CD4-positive, alpha-beta T cell treated with Interleukin-12 subunit alpha and Interleukin-12 subunit beta, for 1 hour (primary cell): ENCODE measurements around the gene SRMS.

Experiments used
- DNase-seq: peaks from one replicate; pipeline ENCODE4 v3.0.0-alpha.2; 2020

Gene SRMS

DNA sequence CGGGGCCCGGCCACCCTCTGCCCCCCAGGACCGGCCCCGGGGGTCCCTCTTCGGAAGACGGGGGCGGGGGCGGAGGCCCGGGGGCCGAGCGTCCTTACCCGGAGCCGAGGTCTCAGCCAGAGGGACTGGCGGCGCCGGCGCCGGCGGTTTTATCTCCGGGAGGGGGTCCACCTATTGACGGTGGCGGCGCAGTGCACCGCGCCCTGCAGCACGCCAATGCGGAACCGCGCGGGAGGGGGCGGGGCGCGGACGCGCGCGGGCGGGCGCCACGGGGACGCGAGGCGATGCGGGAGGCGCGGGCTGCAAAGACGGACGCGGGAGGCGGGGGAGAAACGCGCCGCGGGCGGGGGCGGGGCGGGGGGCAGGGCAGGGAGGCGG lies 48.6 kb downstream of the SRMS start, which contains the start of gene EEF1A2:
Gene EEF1A2 (minus strand): TSS at position 124 of the 378 bp plus-strand sequence. CDS start 1,320 bp downstream, outside the sequence.
- DNase-seq: peak; percentile 67

- no peak for DNase-seq
Observed at GRCh38 chr20:63497946-63498935, 49.3 kb downstream of the SRMS start.

- no peak for DNase-seq
Observed at GRCh38 chr20:63497138-63497945, 50.2 kb downstream of the SRMS start.

DNA sequence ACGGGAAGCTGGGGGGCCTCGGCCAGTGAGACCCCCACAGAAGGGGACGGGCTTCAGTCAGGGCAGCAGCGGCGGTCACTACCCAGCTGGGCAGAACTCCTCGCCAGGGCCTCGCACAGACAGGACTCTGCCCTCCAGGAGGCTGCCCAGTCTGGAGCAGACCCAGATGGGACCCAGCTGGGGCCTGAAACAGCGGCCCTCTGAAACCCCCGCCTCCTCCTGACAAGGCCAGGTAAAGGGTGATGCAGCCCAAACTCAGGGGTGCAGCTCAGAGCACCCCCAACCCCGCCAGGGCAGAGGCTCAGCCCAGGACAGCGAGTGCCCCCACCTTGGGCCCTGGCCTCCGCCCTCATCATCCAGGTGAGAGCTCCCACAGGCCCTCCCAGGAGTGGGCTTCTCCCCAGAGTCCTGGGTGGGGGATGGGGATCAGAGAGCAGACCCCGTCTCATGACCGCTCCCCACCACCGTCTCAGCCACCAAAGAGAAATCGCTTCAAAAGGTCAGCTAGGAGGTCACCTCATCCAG lies 50.9 kb downstream of the SRMS start:
- DNase-seq: no peak

GRCh38 chr20:63495741-63496595 lies 51.6 kb downstream of the SRMS start:
- DNase-seq: peak; percentile 78

DNA sequence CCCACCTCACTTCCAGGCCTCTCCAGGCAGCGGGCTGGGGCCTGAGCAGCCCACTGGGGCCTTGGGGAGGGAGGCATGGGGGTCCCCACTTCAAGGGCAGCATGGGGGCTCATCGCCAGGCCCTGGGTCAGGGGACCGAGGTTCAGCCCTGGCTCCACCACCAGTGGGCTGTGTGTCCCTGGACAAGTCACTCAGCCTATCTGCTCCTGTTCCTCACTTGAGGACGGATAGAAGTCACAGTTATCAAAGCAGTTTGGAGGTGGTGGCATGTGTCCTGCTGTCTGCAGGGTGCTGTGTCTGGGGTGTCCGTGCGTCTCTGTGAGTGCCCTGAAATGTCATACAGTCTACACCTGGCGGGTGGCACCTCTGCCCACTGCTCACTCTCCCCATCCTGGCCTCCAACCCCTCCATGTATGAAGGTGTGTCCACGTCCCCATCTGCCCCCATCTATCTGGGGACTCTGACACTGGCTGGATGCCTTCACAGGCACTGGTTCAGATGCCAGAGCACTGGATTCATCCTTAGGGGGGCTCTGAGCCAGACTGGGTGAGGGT lies 52.3 kb downstream of the SRMS start:
- no peak for DNase-seq

DNA sequence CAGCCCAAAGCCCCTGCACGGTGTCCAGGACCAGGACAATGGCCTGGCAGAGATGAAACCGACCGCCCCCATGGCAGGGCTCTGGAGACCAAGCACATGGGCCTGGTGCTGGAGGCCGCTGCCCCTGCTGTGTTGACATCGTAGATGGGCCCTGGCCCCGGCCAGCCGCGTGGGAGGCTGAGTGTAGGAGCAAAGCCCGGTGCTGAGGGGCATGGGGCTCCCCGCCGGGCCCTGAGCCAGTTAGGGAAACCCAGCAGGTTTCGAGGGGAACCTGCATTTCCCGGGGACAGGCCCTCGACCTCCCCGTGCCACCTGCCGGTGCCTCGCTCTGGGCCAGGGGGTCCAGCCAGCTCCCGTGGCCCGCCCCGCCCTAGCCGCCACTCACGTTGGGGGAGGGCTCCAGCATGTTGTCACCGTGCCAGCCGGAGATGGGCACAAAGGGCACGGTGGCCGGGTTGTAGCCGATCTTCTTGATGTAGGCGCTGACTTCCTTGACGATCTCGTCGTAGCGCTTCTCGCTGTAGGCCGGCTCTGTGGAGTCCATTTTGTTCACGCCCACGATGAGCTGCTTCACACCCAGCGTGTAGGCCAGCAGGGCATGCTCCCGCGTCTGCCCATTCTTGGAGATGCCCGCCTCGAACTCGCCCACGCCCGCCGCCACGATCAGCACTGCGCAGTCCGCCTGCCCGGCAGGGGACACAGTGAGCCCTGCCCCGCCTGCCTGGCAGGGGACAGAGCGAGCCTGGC lies 53.0 kb downstream of the SRMS start:
- no peak for DNase-seq

GRCh38 chr20:63494084-63494419 lies 53.5 kb downstream of the SRMS start:
- no peak for DNase-seq

DNA sequence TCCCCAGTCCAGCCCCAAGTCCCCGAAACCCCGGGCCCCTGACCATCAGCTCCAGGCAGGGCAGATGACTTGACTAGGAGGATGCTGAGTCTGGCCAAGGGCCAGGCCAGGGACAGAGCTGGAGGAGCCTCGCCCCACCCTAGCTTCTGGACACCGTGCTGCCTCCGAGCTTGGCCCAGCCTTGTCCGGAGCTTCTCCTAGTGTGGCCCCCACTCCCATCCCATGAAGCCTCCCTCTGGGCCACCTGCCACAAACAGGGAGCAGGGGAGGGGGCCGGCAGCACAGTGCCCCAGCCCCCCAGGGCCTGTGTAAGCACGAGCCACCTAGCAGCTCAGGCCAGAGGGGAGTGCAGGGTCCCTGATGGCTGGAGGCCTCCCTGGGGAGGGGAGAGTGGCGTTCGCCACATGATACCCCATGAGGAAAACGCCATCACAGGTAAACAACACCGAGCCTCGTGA lies 54.0 kb downstream of the SRMS start:
- DNase-seq: no peak

DNA sequence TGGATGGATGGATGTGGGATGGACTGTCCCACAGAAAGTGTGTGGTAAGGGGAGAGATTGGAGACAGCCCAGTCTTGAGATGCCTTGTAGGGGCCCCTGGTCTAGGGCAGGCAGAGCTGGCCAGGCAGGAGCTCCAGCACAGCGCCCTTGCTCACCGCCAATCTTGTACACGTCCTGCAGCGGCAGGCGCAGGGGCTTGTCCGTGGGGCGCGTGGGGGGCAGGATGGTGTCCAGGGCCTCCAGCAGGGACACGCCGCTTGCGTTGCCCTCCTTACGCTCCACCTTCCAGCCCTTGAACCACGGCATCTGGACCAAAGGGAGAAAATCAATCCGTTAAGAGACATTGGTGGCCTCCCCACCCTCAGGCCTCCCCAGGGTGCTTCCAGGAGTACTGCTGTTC lies 54.6 kb downstream of the SRMS start:
- no peak for DNase-seq

- DNase-seq: no peak
Observed at GRCh38 chr20:63492518-63492917, 55.0 kb downstream of the SRMS start.

DNA sequence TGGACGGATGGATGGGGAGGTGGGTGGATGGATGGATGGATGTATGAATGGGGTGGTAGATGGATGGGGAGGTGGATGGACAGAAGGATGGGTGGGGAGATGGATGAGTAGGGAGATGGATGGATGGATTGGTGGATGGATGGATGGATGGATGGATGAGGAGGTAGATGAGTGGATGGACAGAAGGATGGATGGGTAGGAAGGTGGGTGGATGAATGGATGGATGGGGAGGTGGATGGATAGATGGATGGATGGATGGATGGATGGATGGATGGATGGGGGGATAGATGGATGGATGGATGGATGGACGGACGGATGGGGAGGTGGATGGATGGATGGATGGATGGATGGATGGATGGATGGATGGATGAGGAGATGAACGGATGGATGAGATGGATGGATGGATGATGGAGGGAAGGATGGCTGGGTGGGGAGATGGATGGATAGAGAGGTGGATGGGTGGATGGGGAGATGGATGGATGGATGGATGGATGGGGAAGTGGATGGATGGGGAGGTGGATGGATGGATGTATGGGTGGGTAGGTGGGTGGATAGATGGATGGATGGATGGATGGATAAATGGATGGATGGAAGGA lies 55.8 kb downstream of the SRMS start:
- DNase-seq: no peak

- no peak for DNase-seq
Observed at GRCh38 chr20:63491078-63491477, 56.5 kb downstream of the SRMS start.
